A673 (cell line): ENCODE results near the gene DHRS13. TPM values are rescaled to one million over a fixed set of nuclear protein-coding genes. Genes with fewer than 3 reads are reported as not detected.
A peak's percentile ranks its signal among the peaks of the same experiment; 100 is the strongest.

ENCODE experiments used
- BruUV-seq: library from RNA; stranded (reverse); fragments of 400-500 nt; replicated peaks from 2 replicates; lab custom pipeline; 2021; lab: Mats Ljungman, UMichigan
- CTCF ChIA-PET: fragments of 300-600 bp; sonication (Branson Sonifier 250); formaldehyde crosslinking; loops from one replicate; lab custom pipeline; 2022; ENCODE audit warnings: antibody characterized with exemption; lab: Charles Lee
- POLR2A ChIA-PET: fragments of 300-600 bp; sonication (Branson Sonifier 250); formaldehyde crosslinking; loops from one replicate; lab custom pipeline; 2022; ENCODE audit warnings: antibody characterized with exemption; ENCODE audit not compliant: low non-redundant PET; lab: Charles Lee
- DNase-seq: peaks from one replicate; pipeline ENCODE4 v3.0.0-alpha.2; 2015; ENCODE audit warnings: low spot score
- H3K27ac ChIP-seq: fragments of 200-600 bp; sonication (generic); 2 replicates; pipeline ENCODE4 v1.5.1; 2016; ENCODE audit warnings: mixed run types, low read depth, mild to moderate bottlenecking, mixed read lengths, antibody characterized with exemption, low read length; ENCODE audit not compliant: poor library complexity, severe bottlenecking
- H3K27me3 ChIP-seq: fragments of 200-600 bp; sonication (generic); replicated peaks from 2 replicates; pipeline ENCODE4 v1.6.1; 2017; ENCODE audit warnings: mixed run types, low read depth, mild to moderate bottlenecking, mixed read lengths, antibody characterized with exemption, low read length; ENCODE audit not compliant: insufficient read depth, poor library complexity
- H3K36me3 ChIP-seq: fragments of 200-600 bp; sonication (generic); 2 replicates; pipeline ENCODE4 v1.6.1; 2016; ENCODE audit warnings: mixed run types, mild to moderate bottlenecking, mixed read lengths, antibody characterized with exemption, low read length; ENCODE audit not compliant: insufficient read depth, poor library complexity, severe bottlenecking
- H3K4me1 ChIP-seq: fragments of 200-600 bp; sonication (generic); 2 replicates; pipeline ENCODE4 v1.6.1; 2017; ENCODE audit warnings: mixed run types, mild to moderate bottlenecking, mixed read lengths, antibody characterized with exemption, low read length; ENCODE audit not compliant: insufficient read depth, poor library complexity, severe bottlenecking
- H3K4me3 ChIP-seq: fragments of 200-600 bp; sonication (generic); 2 replicates; pipeline ENCODE4 v1.5.1; 2016; ENCODE audit warnings: low read depth, mixed run types, mild to moderate bottlenecking, mixed read lengths, low read length; ENCODE audit not compliant: poor library complexity, severe bottlenecking
- H3K9me3 ChIP-seq: fragments of 200-600 bp; sonication (generic); 2 replicates; pipeline ENCODE4 v1.6.1; 2016; ENCODE audit warnings: mixed run types, low read depth, mild to moderate bottlenecking, mixed read lengths, antibody characterized with exemption, low read length; ENCODE audit not compliant: poor library complexity, severe bottlenecking
- CTCF ChIP-seq: fragments of 300-800, 200-600 bp; sonication (generic); conservative IDR thresholded peaks from 2 replicates; pipeline ENCODE4 v1.5.1; 2017; ENCODE audit warnings: low read depth, mild to moderate bottlenecking, antibody characterized with exemption, low read length, moderate library complexity, mixed read lengths
- EZH2 ChIP-seq: fragments of 200-600 bp; sonication (generic); IDR thresholded peaks from 2 replicates; pipeline ENCODE4 v1.6.1; 2017; ENCODE audit warnings: borderline replicate concordance, low read depth, mild to moderate bottlenecking, mixed read lengths, antibody characterized with exemption, low read length; ENCODE audit not compliant: poor library complexity, severe bottlenecking
- intact Hi-C: fragments of 100-400 bp; cut with micrococcal nuclease; formaldehyde crosslinking; loops from one replicate; pipeline ENCODE4 v1.10.0; 2022; ENCODE audit not compliant: unreplicated experiment
- total RNA-seq: library from RNA; stranded (reverse); gene quantifications from 2 replicates; pipeline ENCODE4 v1.2.3, GENCODE V29; 2021

The DHRS13 gene
- total RNA-seq, 1 experiment from 2014 or later = 41.9 TPM

GRCh38 chr17:28916302-28916934, 13.5 kb upstream of the DHRS13 start:
- TF ChIP-seq EZH2 = no peak
- peak; percentile 73 for TF ChIP-seq CTCF
- H3K27ac ChIP-seq = no peak overlapping the region
- POLR2A ChIA-PET = interaction anchor here (0.6 kb wide), 1 partner anchor 195 kb away, joined by 8 read pairs; no protein-coding TSS in a partner anchor
- no peaks in the 10 kb centered on the region for H3K4me1 ChIP-seq
- no peak overlapping the region for H3K4me3 ChIP-seq
- H3K9me3 ChIP-seq = no peaks in the 10 kb centered on the region
- no TSS peak for BruUV-seq
- peaks cover 95% of the 10 kb centered on the region for H3K36me3 ChIP-seq
- no peaks in the 10 kb centered on the region for H3K27me3 ChIP-seq
- intact Hi-C loops = loop anchor here (2.0 kb wide), 1 partner anchor 192 kb away; no protein-coding TSS in a partner anchor
- CTCF ChIA-PET = interaction anchor here (0.7 to 2.3 kb wide), 4 partner anchors 94 to 190 kb away, joined by 3 to 13 read pairs (median 4); partner anchors contain the start of gene TLCD1
- peak; percentile 60 for DNase-seq

- BruUV-seq = no TSS peak
- Histone ChIP-seq H3K36me3 (peaks cover 98% of the 10 kb centered on the region), H3K9me3 (no peaks in the 10 kb centered on the region), H3K27me3 (no peaks in the 10 kb centered on the region), H3K4me3 (no peak overlapping the region), H3K27ac (no peak overlapping the region), H3K4me1 (peaks cover 5% of the 10 kb centered on the region)
- TF ChIP-seq EZH2 (no peak), CTCF (no peak)
- no peak for DNase-seq
- ChIA-PET POLR2A (no interaction called here), CTCF (interaction anchor here (0.8 to 1.4 kb wide), 5 partner anchors 15 to 211 kb away, joined by 3 to 5 read pairs (median 4); partner anchors contain the start of gene TLCD1)
- intact Hi-C loops = no loop called here
Observed at GRCh38 chr17:28912938-28913333, 10.1 kb upstream of the DHRS13 start.

GRCh38 chr17:28912281-28912937, 9.5 kb upstream of the DHRS13 start:
- Histone ChIP-seq H3K9me3 (no peaks in the 10 kb centered on the region), H3K4me3 (no peak overlapping the region), H3K27ac (no peak overlapping the region), H3K27me3 (no peaks in the 10 kb centered on the region), H3K36me3 (peaks cover 97% of the 10 kb centered on the region), H3K4me1 (peaks cover 5% of the 10 kb centered on the region)
- TF ChIP-seq EZH2 (no peak), CTCF (peak; percentile 75)
- DNase-seq = peak; percentile 65
- BruUV-seq = no TSS peak
- POLR2A ChIA-PET = interaction anchor here (0.6 kb wide), 2 partner anchors 39 to 70 kb away, joined by 5 to 8 read pairs; partner anchors contain the start of genes FAM222B and PHF12
- CTCF ChIA-PET = interaction anchor here (0.6 to 1.4 kb wide), 7 partner anchors 14 to 212 kb away, joined by 3 to 6 read pairs (median 4); partner anchors contain the start of gene TLCD1
- intact Hi-C loops = no loop called here
